GM21526 (cell line): ENCODE data around the gene CSAG2.

Experiments
- ATAC-seq: cut with Tn5 transposase; IDR thresholded peaks from one replicate; pipeline ENCODE4 v1.9.1; 2021; ENCODE audit warnings: moderate library complexity; ENCODE audit not compliant: unreplicated experiment, low FRiP score

Gene CSAG2

DNA sequence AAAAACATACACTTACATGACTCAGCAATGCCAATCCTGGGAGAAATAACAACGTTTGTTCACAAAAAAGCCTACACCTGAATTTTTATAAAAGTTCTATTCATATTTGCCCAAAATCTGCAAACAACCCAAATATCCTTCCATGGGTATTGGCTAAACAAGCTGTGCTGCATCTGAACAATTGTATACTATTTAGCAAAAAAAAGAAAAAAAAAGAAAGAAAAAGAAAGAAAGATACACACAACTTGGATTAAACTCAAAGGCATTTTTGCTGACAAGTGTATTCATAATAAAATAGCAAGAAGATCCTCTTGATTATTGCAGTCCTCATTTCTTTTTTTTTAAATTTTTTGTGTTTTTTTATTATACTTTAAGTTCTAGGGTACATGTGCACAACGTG lies 34.9 kb downstream of the CSAG2 start:
- no peak for ATAC-seq

DNA sequence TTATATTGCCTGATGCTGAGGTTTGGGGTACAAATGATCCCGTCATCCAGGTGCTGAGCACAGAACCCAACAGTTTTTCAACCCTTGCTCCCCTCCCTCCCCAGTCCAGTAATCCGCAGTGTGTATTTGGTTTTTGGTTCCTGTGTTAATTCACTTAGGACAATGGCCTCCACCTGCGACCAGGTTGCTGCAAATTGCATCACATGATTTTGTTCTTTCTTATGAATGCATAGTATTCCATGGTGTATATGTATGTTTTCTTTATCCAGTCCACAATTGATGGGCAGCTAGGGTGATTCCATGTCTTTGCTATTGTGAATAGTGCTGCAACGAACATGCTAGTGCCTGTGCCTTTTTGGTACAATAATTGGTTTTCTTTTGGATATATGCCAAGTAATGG lies 46.0 kb downstream of the CSAG2 start:
- ATAC-seq = no peak

GRCh38 chrX:152658302-152658701 lies 50.8 kb downstream of the CSAG2 start:
- ATAC-seq = no peak
